ENCODE results near the gene ZEB1. TPM values are rescaled to one million over a fixed set of nuclear protein-coding genes. Genes with fewer than 3 reads are reported as not detected.
A peak's percentile ranks its signal among the peaks of the same experiment; 100 is the strongest.

Gene ZEB1
- total RNA-seq, 1 experiment from 2014 or later = 0.39 TPM

DNA sequence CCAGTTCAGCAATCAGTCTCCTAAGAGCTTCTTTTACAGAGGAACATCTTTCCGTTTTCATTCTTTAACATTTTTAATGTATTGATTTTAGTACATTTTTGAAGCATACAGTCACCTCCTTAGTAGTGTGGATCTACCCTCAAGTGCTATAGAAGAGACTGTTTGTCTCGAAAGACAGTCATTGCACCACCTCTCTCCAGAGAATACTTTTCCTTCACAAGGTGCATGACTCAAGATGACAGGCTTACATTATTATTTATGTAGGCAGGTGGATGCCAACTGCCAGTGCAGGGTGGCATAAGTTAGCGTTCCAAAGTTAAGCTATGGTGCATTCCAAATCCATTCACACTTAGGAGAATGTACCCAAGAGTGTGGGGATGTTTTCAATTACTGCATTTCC is 71.8 kb downstream of the ZEB1 start:
- H2BK5ac ChIP-seq (ENCODE audit: insufficient read length, low read length) = no peak overlapping the region

More for the DNA sequence above, 71.8 kb downstream of the ZEB1 start:
- no CpG with 5 or more reads among the region's 3 CpGs for WGBS (ENCODE audit: extremely low coverage, insufficient read length, low lambda C conversion rate)
- Mint-ChIP-seq H3K27ac (peak overlapping the region in 1 of 3 experiments; percentile 11; a peak in 1 of 7 replicates), H3K4me3 (no peak overlapping the region), H3K4me1 (peaks cover 10 to 20% of the 10 kb centered on the region in 2 experiments), H3K9me3 (no peaks in the 10 kb centered on the region), H3K27me3 (ENCODE audit: low read depth) (no peaks in the 10 kb centered on the region), H3K36me3 (ENCODE audit: insufficient read depth in 1 of 3, low read depth in 3 of 3) (no peaks in the 10 kb centered on the region)
- Histone ChIP-seq H2AFZ (ENCODE audit: low read length) (no peak overlapping the region), H3K18ac (ENCODE audit: insufficient read length, low read depth, low read length) (no peak overlapping the region), H3K79me2 (ENCODE audit: insufficient read depth, low read length) (no peaks in the 10 kb centered on the region), H2BK120ac (ENCODE audit: low read depth, low read length, poor library complexity, severe bottlenecking) (no peak overlapping the region), H3K14ac (ENCODE audit: insufficient read depth, low read length) (no peak overlapping the region), H3K27ac (ENCODE audit: insufficient read length, low read depth, low read length) (no peak overlapping the region), H2BK15ac (ENCODE audit: low read depth, low read length) (no peak overlapping the region), H3K23ac (ENCODE audit: insufficient read length, low read depth, low read length) (no peak overlapping the region), H3K27me3 (ENCODE audit: insufficient read depth, low read length) (no peaks in the 10 kb centered on the region), H2BK20ac (ENCODE audit: low read depth, low read length, poor library complexity, severe bottlenecking) (no peak overlapping the region), H3K9me3 (ENCODE audit: control insufficient read depth, low read depth, low read length) (no peaks in the 10 kb centered on the region), H3K56ac (ENCODE audit: insufficient read length, low read depth, low read length) (no peak overlapping the region), H3T11ph (ENCODE audit: low read length) (no peak overlapping the region), H3K4ac (ENCODE audit: low read depth, low read length) (no peak overlapping the region), H3K79me1 (ENCODE audit: insufficient read depth, low read depth, low read length, poor library complexity, severe bottlenecking) (no peaks in the 10 kb centered on the region), H3K9ac (ENCODE audit: extremely low read depth, insufficient read length, low read length) (no peak overlapping the region), H2BK12ac (ENCODE audit: insufficient read length, low read depth, low read length) (no peak overlapping the region), H2AK5ac (ENCODE audit: insufficient read length, low read length) (no peak overlapping the region), H3K4me1 (ENCODE audit: insufficient read depth, low read length) (no peaks in the 10 kb centered on the region), H3K4me2 (ENCODE audit: insufficient read depth, insufficient read length, low read length) (no peak overlapping the region), H4K91ac (ENCODE audit: insufficient read length, low read depth, low read length) (no peak overlapping the region), H3K23me2 (ENCODE audit: insufficient read length, low read depth, low read length, poor library complexity, severe bottlenecking) (no peaks in the 10 kb centered on the region), H4K20me1 (ENCODE audit: control insufficient read depth, insufficient read depth, insufficient read length) (no peaks in the 10 kb centered on the region), H4K8ac (replicated peaks; ENCODE audit: insufficient read length, low read depth, low read length) (no peak overlapping the region), H4K5ac (ENCODE audit: insufficient read length, low read depth, low read length) (no peak overlapping the region)
- no peak for DNase-seq
- TF ChIP-seq, protein P1, sequence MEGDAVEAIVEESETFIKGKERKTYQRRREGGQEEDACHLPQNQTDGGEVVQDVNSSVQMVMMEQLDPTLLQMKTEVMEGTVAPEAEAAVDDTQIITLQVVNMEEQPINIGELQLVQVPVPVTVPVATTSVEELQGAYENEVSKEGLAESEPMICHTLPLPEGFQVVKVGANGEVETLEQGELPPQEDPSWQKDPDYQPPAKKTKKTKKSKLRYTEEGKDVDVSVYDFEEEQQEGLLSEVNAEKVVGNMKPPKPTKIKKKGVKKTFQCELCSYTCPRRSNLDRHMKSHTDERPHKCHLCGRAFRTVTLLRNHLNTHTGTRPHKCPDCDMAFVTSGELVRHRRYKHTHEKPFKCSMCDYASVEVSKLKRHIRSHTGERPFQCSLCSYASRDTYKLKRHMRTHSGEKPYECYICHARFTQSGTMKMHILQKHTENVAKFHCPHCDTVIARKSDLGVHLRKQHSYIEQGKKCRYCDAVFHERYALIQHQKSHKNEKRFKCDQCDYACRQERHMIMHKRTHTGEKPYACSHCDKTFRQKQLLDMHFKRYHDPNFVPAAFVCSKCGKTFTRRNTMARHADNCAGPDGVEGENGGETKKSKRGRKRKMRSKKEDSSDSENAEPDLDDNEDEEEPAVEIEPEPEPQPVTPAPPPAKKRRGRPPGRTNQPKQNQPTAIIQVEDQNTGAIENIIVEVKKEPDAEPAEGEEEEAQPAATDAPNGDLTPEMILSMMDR (conservative IDR thresholded peaks at IDR 0.05) = no peak
